Panc1 (cell line): ENCODE data around the gene NPPC. TPM values are rescaled to one million over a fixed set of nuclear protein-coding genes. Genes with fewer than 3 reads are reported as not detected.

ENCODE experiments used
- ATAC-seq: fragments of 200-7000 bp; cut with Tn5 transposase; 2 replicates; pipeline ENCODE4 v1.9.1; 2020; ENCODE audit warnings: mild to moderate bottlenecking, moderate library complexity
- BruUV-seq: library from RNA; stranded (reverse); fragments of 400-500 nt; replicated peaks from 2 replicates; lab custom pipeline; 2021; lab: Mats Ljungman, UMichigan
- CTCF ChIA-PET: fragments of 300-600 bp; sonication (Branson Sonifier 250); formaldehyde crosslinking; loops from one replicate; lab custom pipeline; 2022; ENCODE audit warnings: antibody characterized with exemption; lab: Charles Lee
- POLR2A ChIA-PET: fragments of 300-600 bp; sonication (Branson Sonifier 250); formaldehyde crosslinking; loops from one replicate; lab custom pipeline; 2022; ENCODE audit warnings: antibody characterized with exemption; lab: Charles Lee
- DNase-seq: peaks from one replicate; pipeline ENCODE4 v3.0.0-alpha.2; 2010; ENCODE audit warnings: low read depth, low spot score
- H3K27ac ChIP-seq: 2 replicates; pipeline ENCODE4 v1.5.1; 2011; ENCODE audit warnings: mild to moderate bottlenecking, low read length, inconsistent platforms
- H3K27me3 ChIP-seq: fragments of 200-500 bp; sonication (Bioruptor generic); 2 replicates; pipeline ENCODE4 v1.6.0; 2014; ENCODE audit warnings: low read length, inconsistent platforms; ENCODE audit not compliant: control insufficient read depth, insufficient read depth
- H3K36me3 ChIP-seq: fragments of 200-500 bp; sonication (Bioruptor generic); 2 replicates; pipeline ENCODE4 v1.5.1; 2014; ENCODE audit warnings: inconsistent platforms, mild to moderate bottlenecking, low read length, moderate library complexity; ENCODE audit not compliant: control insufficient read depth, insufficient read depth
- H3K4me1 ChIP-seq: 2 replicates; pipeline ENCODE4 v1.5.1; 2011; ENCODE audit warnings: inconsistent platforms, mild to moderate bottlenecking, low read length, moderate library complexity; ENCODE audit not compliant: control insufficient read depth, insufficient read depth
- H3K4me3 ChIP-seq, 2 experiments: 2 replicates each; pipeline ENCODE4 v1.5.1; 2011 to 2012; ENCODE audit warnings: low read depth in 2 of 2, low read length in 2 of 2, mild to moderate bottlenecking in 2 of 2, inconsistent platforms in 1 of 2, moderate library complexity in 1 of 2
- H3K9me3 ChIP-seq: fragments of 200-500 bp; sonication (Bioruptor generic); 2 replicates; pipeline ENCODE4 v1.5.1; 2014; ENCODE audit warnings: low read depth, mild to moderate bottlenecking, inconsistent platforms, low read length, moderate library complexity; ENCODE audit not compliant: control insufficient read depth, insufficient read depth
- CTCF ChIP-seq: fragments of 450-650 bp; IDR thresholded peaks from 2 replicates; pipeline ENCODE4 v1.5.1; 2017; ENCODE audit warnings: mild to moderate bottlenecking
- POLR2AphosphoS5 ChIP-seq: IDR thresholded peaks from 2 replicates; pipeline ENCODE4 v1.6.1; 2012; ENCODE audit warnings: mild to moderate bottlenecking, low read depth, low read length, moderate library complexity
- REST ChIP-seq, 2 experiments: IDR thresholded peaks; 2 replicates each; pipeline ENCODE4 v1.6.1; 2011 to 2012; ENCODE audit warnings: low read depth in 2 of 2, control low read depth in 1 of 2, low read length in 1 of 2, mild to moderate bottlenecking in 1 of 2, moderate library complexity in 1 of 2; ENCODE audit not compliant: insufficient read depth in 1 of 2
- SIN3A ChIP-seq: IDR thresholded peaks from 2 replicates; pipeline ENCODE4 v1.6.1; 2012; ENCODE audit warnings: low read depth, mild to moderate bottlenecking, low read length, moderate library complexity, borderline replicate concordance; ENCODE audit not compliant: insufficient read depth
- TCF7L2 ChIP-seq: IDR thresholded peaks from 2 replicates; pipeline ENCODE4 v1.6.1; 2011; ENCODE audit warnings: mild to moderate bottlenecking, low read depth, low read length, inconsistent platforms
- in situ Hi-C: cut with HindIII; loops from 2 replicates; pipeline ENCODE4 v1.10.0; 2016; ENCODE audit warnings: low sequenced_read_pairs, low pct_unique_long_range_greater_than_20kb
- intact Hi-C: fragments of 100-400 bp; cut with micrococcal nuclease; formaldehyde crosslinking; loops from one replicate; pipeline ENCODE4 v1.10.0; 2022; ENCODE audit not compliant: unreplicated experiment
- total RNA-seq: library from RNA; stranded (reverse); gene quantifications from one replicate; pipeline ENCODE4 v1.2.1, GENCODE V29; 2021; ENCODE audit not compliant: unreplicated experiment

Gene NPPC
- total RNA-seq, 1 experiment from 2014 or later = 1.1 TPM

- POLR2A ChIA-PET = no interaction called here
- Histone ChIP-seq H3K27me3 (no peaks in the 10 kb centered on the region), H3K36me3 (no peaks in the 10 kb centered on the region), H3K4me1 (0 out of 2 replicates have a peak, but pooled peaks cover 6% of the 10 kb centered on the region), H3K9me3 (no peaks in the 10 kb centered on the region), H3K27ac (peak overlapping the region; percentile 45; the same call in 1 of the 2 replicates), H3K4me3 (no peak overlapping the region)
- DNase-seq (no peak), ATAC-seq (no peak)
- in situ Hi-C loops = no loop called here
- no TSS peak for BruUV-seq
- intact Hi-C loops = loop anchor here (5.0 to 10.0 kb wide), 3 partner anchors 422 to 620 kb away; partner anchors contain the start of genes CHRND and PRSS56
- TF ChIP-seq SIN3A = no peak
- no peak for TF ChIP-seq CTCF
- no peak for TF ChIP-seq REST (IDR thresholded peaks at IDR 0.05; ENCODE audit: insufficient read depth in 1 of 2, low read depth in 2 of 2, low read length in 1 of 2)
- CTCF ChIA-PET = no interaction called here
Measured at GRCh38 chr2:231905026-231905425, 21.2 kb downstream of the NPPC start.

GRCh38 chr2:231904161-231904611 lies 22.0 kb downstream of the NPPC start:
- in situ Hi-C loops (no loop called here), intact Hi-C loops (loop anchor here (10.0 kb wide), 1 partner anchor 621 kb away; the partner anchor contains the start of genes CHRND and PRSS56)
- DNase-seq (no peak), ATAC-seq (no peak)
- no peak overlapping the region for H3K4me3 ChIP-seq
- no peak for TF ChIP-seq CTCF
- TF ChIP-seq REST (IDR thresholded peaks at IDR 0.05; ENCODE audit: insufficient read depth in 1 of 2, low read depth in 2 of 2, low read length in 1 of 2) = no peak
- no peak for TF ChIP-seq SIN3A
- no peak for TF ChIP-seq POLR2AphosphoS5
- TF ChIP-seq TCF7L2 = no peak
- H3K27ac ChIP-seq = no peak overlapping the region
- H3K4me1 ChIP-seq = 0 out of 2 replicates have a peak, but pooled peaks cover 6% of the 10 kb centered on the region
- no peaks in the 10 kb centered on the region for H3K27me3 ChIP-seq
- ChIA-PET POLR2A (no interaction called here), CTCF (no interaction called here)
- H3K9me3 ChIP-seq = no peaks in the 10 kb centered on the region
- BruUV-seq = no TSS peak
- no peaks in the 10 kb centered on the region for H3K36me3 ChIP-seq
